GM12892 (cell line): Measurements from ENCODE around the gene GNAL.

Experiments used
- POLR2A ChIP-seq: IDR thresholded peaks from 2 replicates; pipeline ENCODE4 v1.6.1; 2011; ENCODE audit warnings: low read depth, low read length, control low read depth
- POLR2AphosphoS5 ChIP-seq: IDR thresholded peaks from 2 replicates; pipeline ENCODE4 v1.6.1; 2011; ENCODE audit warnings: low read depth, low read length, control low read depth

- TF ChIP-seq POLR2A (no peak), POLR2AphosphoS5 (no peak)
These were observed 193.6 kb downstream of the GNAL start for GRCh38 chr18:11882636-11883035.
